ENCODE data around the gene GINS2.

DNA sequence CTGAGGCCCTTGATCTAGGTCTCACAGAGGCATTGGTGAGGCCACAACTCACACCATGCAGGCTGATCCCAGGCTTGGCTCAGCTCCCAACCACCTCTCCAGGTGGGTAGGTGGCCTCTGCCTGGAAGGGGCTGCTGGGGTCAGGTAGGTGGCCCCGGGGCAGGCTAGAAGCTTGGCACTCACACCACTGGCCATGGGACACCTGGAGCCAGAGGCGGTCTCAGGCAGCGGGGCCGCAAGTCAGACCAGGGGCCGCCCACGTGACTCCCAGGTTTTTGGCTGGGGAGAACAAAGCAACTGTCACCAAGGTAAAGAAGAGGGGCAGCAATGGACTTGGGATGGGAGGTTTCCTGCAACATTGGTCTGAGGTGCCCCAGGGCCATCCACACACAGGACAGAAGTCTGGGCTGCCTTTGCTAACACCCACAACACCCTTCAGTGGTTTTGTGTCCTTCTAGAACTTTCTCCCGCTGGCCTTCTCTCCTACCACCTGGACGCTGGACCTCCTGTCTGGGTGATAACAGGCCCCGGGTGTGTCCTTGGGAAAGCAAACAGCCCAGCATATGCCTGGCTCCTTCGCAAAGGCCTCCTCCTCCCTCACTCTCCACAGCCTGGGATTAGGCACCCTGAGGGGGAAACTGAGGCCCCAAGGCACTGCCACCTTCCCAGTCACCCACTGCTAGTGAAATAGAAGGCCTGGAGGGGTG is 45.7 kb upstream of the GINS2 start:
- TF ChIP-seq, protein P1, sequence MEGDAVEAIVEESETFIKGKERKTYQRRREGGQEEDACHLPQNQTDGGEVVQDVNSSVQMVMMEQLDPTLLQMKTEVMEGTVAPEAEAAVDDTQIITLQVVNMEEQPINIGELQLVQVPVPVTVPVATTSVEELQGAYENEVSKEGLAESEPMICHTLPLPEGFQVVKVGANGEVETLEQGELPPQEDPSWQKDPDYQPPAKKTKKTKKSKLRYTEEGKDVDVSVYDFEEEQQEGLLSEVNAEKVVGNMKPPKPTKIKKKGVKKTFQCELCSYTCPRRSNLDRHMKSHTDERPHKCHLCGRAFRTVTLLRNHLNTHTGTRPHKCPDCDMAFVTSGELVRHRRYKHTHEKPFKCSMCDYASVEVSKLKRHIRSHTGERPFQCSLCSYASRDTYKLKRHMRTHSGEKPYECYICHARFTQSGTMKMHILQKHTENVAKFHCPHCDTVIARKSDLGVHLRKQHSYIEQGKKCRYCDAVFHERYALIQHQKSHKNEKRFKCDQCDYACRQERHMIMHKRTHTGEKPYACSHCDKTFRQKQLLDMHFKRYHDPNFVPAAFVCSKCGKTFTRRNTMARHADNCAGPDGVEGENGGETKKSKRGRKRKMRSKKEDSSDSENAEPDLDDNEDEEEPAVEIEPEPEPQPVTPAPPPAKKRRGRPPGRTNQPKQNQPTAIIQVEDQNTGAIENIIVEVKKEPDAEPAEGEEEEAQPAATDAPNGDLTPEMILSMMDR (conservative IDR thresholded peaks at IDR 0.05 in 1 of 2, IDR thresholded peaks at IDR 0.05 in 1 of 2; ENCODE audit: low read depth in 1 of 2, low read length in 2 of 2), result no peak
- TF ChIP-seq EZH2 (IDR thresholded peaks at IDR 0.05; ENCODE audit: low read length, missing control alignments), result no peak

All from fibroblast of lung (primary cell).